Measurements from ENCODE around the gene RBSN.

DNA sequence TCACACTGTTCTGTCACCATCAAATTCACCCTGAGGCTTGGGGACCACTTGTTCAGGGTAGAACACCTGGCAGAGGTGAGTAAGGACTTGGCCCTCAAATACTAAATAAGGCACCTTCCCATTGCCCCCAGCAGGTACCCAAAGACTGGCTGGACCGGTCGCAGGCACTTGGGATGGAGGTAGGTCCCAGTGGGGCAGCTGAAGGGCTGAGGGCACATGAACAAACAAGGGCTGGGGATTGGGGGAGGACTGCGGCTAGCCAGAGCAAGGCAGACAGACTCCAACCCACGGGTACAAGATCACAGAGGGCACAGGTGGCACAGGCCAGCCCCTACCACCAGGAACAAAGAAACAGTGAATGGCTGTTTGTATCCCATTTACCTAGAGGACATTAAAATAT lies 35.7 kb downstream of the RBSN start:
- no peak for TF ChIP-seq POLR2AphosphoS5 (IDR thresholded peaks at IDR 0.05; ENCODE audit: low read depth, low read length)
- TF ChIP-seq, protein P1, sequence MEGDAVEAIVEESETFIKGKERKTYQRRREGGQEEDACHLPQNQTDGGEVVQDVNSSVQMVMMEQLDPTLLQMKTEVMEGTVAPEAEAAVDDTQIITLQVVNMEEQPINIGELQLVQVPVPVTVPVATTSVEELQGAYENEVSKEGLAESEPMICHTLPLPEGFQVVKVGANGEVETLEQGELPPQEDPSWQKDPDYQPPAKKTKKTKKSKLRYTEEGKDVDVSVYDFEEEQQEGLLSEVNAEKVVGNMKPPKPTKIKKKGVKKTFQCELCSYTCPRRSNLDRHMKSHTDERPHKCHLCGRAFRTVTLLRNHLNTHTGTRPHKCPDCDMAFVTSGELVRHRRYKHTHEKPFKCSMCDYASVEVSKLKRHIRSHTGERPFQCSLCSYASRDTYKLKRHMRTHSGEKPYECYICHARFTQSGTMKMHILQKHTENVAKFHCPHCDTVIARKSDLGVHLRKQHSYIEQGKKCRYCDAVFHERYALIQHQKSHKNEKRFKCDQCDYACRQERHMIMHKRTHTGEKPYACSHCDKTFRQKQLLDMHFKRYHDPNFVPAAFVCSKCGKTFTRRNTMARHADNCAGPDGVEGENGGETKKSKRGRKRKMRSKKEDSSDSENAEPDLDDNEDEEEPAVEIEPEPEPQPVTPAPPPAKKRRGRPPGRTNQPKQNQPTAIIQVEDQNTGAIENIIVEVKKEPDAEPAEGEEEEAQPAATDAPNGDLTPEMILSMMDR (IDR thresholded peaks at IDR 0.05 in 2 of 3, conservative IDR thresholded peaks at IDR 0.05 in 1 of 3; ENCODE audit: borderline replicate concordance in 1 of 3, insufficient read depth in 1 of 3, low read depth in 2 of 3, low read length in 2 of 3): no peak
- no peak for TF ChIP-seq RAD21 (IDR thresholded peaks at IDR 0.05; ENCODE audit: low read depth)
- no peak for TF ChIP-seq EZH2 (IDR thresholded peaks at IDR 0.05)
- TF ChIP-seq EZH2phosphoT487 (IDR thresholded peaks at IDR 0.05; ENCODE audit: borderline replicate concordance): no peak
- TF ChIP-seq SP1 (IDR thresholded peaks at IDR 0.05; ENCODE audit: low read depth): no peak
- TF ChIP-seq ZFX (IDR thresholded peaks at IDR 0.05): no peak
- TF ChIP-seq, protein P2, sequence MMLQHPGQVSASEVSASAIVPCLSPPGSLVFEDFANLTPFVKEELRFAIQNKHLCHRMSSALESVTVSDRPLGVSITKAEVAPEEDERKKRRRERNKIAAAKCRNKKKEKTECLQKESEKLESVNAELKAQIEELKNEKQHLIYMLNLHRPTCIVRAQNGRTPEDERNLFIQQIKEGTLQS (IDR thresholded peaks at IDR 0.05): no peak
- no peak for TF ChIP-seq CEBPB (IDR thresholded peaks at IDR 0.05; ENCODE audit: low read depth)
- TF ChIP-seq ZNF274 (IDR thresholded peaks at IDR 0.05; ENCODE audit: low read depth, low read length): no peak
- TF ChIP-seq, protein P3, sequence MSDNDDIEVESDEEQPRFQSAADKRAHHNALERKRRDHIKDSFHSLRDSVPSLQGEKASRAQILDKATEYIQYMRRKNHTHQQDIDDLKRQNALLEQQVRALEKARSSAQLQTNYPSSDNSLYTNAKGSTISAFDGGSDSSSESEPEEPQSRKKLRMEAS (IDR thresholded peaks at IDR 0.05): no peak
- no peak for TF ChIP-seq FOSL1 (IDR thresholded peaks at IDR 0.05; ENCODE audit: low read depth)
- TF ChIP-seq JUND (IDR thresholded peaks at IDR 0.05): no peak

Data from HCT116 (cell line).